Mesenchymal stem cell (in vitro differentiated cells and primary cell): ENCODE data around the gene SYNJ1.

ENCODE experiments used
- DNase-seq: peaks from one replicate; pipeline ENCODE4 v3.0.0-alpha.2; 2013
- H2AFZ ChIP-seq: one replicate; pipeline ENCODE4 v1.6.1; 2013; ENCODE audit warnings: low read depth, mild to moderate bottlenecking, control low read depth, inconsistent platforms, low read length, moderate library complexity
- H2AK5ac ChIP-seq: 2 replicates; pipeline ENCODE4 v1.6.1; 2013; ENCODE audit warnings: low read length, moderate library complexity, mild to moderate bottlenecking, inconsistent platforms; ENCODE audit not compliant: severe bottlenecking
- H2BK120ac ChIP-seq: one replicate; pipeline ENCODE4 v1.6.1; 2013; ENCODE audit warnings: low read depth, mild to moderate bottlenecking, inconsistent platforms, low read length, moderate library complexity
- H2BK12ac ChIP-seq, 2 experiments: one replicate each; pipeline ENCODE4 v1.6.1; 2013; ENCODE audit warnings: inconsistent platforms in 2 of 2, low read length in 2 of 2, mild to moderate bottlenecking in 2 of 2, moderate library complexity in 2 of 2, control low read depth in 1 of 2
- H2BK15ac ChIP-seq: one replicate; pipeline ENCODE4 v1.6.1; 2013; ENCODE audit warnings: mild to moderate bottlenecking, low read depth, inconsistent platforms; ENCODE audit not compliant: poor library complexity, severe bottlenecking
- H2BK5ac ChIP-seq: 2 replicates; pipeline ENCODE4 v1.6.1; 2013; ENCODE audit warnings: low read depth, mild to moderate bottlenecking, low read length, control low read depth, inconsistent platforms; ENCODE audit not compliant: poor library complexity, severe bottlenecking
- H3K14ac ChIP-seq, 2 experiments: one replicate each; pipeline ENCODE4 v1.6.1; 2013; ENCODE audit warnings: inconsistent platforms in 2 of 2, low read length in 2 of 2, control low read depth in 1 of 2, mild to moderate bottlenecking in 1 of 2, moderate library complexity in 1 of 2
- H3K18ac ChIP-seq, 2 experiments: one replicate each; pipeline ENCODE4 v1.6.1; 2013; ENCODE audit warnings: inconsistent platforms in 2 of 2, low read length in 2 of 2, control low read depth in 1 of 2, low read depth in 1 of 2, mild to moderate bottlenecking in 1 of 2
- H3K23ac ChIP-seq, 2 experiments: one replicate each; pipeline ENCODE4 v1.6.1; 2013; ENCODE audit warnings: inconsistent platforms in 2 of 2, low read length in 2 of 2, mild to moderate bottlenecking in 2 of 2, moderate library complexity in 2 of 2, control low read depth in 1 of 2
- H3K27ac ChIP-seq: 2 replicates; pipeline ENCODE4 v1.5.1; 2013; ENCODE audit warnings: mild to moderate bottlenecking, moderate library complexity, low read length, control low read depth, inconsistent platforms; ENCODE audit not compliant: poor library complexity, severe bottlenecking
- H3K27me3 ChIP-seq, 2 experiments: 2 replicates each; pipeline versions ENCODE4 v1.6.1 to v1.7.0; 2013; ENCODE audit warnings: low read length in 2 of 2, mild to moderate bottlenecking in 2 of 2, moderate library complexity in 2 of 2, control low read depth in 1 of 2, inconsistent platforms in 1 of 2; ENCODE audit not compliant: control insufficient read depth in 1 of 2, insufficient read depth in 1 of 2
- H3K36me3 ChIP-seq, 2 experiments: 2 replicates each; pipeline versions ENCODE4 v1.6.1 to v1.7.0; 2013; ENCODE audit warnings: low read length in 2 of 2, control low read depth in 1 of 2, inconsistent platforms in 1 of 2, low read depth in 1 of 2, mild to moderate bottlenecking in 1 of 2; ENCODE audit not compliant: insufficient read depth in 2 of 2, control insufficient read depth in 1 of 2
- H3K4ac ChIP-seq, 2 experiments: one replicate each; pipeline ENCODE4 v1.6.1; 2013; ENCODE audit warnings: inconsistent platforms in 2 of 2, low read length in 2 of 2, mild to moderate bottlenecking in 2 of 2, moderate library complexity in 2 of 2, control low read depth in 1 of 2, low read depth in 1 of 2
- H3K4me1 ChIP-seq: 2 replicates; pipeline ENCODE4 v1.6.1; 2013; ENCODE audit warnings: low read depth, low read length, control low read depth; ENCODE audit not compliant: control insufficient read depth, insufficient read depth
- H3K4me2 ChIP-seq: 2 replicates; pipeline ENCODE4 v1.6.1; 2013; ENCODE audit warnings: low read length, mild to moderate bottlenecking, inconsistent platforms; ENCODE audit not compliant: poor library complexity, severe bottlenecking
- H3K4me3 ChIP-seq, 2 experiments: 2 replicates each; pipeline versions ENCODE4 v1.5.1 to v1.7.0; 2013; ENCODE audit warnings: low read length in 2 of 2, mild to moderate bottlenecking in 2 of 2, control low read depth in 1 of 2, low read depth in 1 of 2; ENCODE audit not compliant: insufficient read depth in 1 of 2
- H3K79me1 ChIP-seq: replicated peaks from 2 replicates; pipeline ENCODE4 v1.6.1; 2013; ENCODE audit warnings: mild to moderate bottlenecking, control low read depth, low read length, inconsistent platforms; ENCODE audit not compliant: poor library complexity, severe bottlenecking
- H3K9ac ChIP-seq: 2 replicates; pipeline ENCODE4 v1.7.0; 2013; ENCODE audit warnings: mild to moderate bottlenecking, low read length, moderate library complexity
- H3K9me3 ChIP-seq: 2 replicates; pipeline ENCODE4 v1.7.0; 2013; ENCODE audit warnings: mild to moderate bottlenecking, low read length; ENCODE audit not compliant: control insufficient read depth
- H4K8ac ChIP-seq: one replicate; pipeline ENCODE4 v1.6.1; 2013; ENCODE audit warnings: inconsistent platforms, mild to moderate bottlenecking, low read length, moderate library complexity
- H4K91ac ChIP-seq: one replicate; pipeline ENCODE4 v1.6.1; 2013; ENCODE audit warnings: mild to moderate bottlenecking, low read length, inconsistent platforms
- WGBS: methylation state at CpG from one replicate; pipeline ENCODE4 v1.1.7; 2013; ENCODE audit warnings: mixed read lengths; 5-methylcytosine and 5-hydroxymethylcytosine counted together

The SYNJ1 gene

GRCh38 chr21:32708069-32708468, 19.7 kb downstream of the SYNJ1 start:
- H3K9ac ChIP-seq, result no peak overlapping the region
- peaks cover 9% of the 10 kb centered on the region for H3K79me1 ChIP-seq
- H3K4me3 ChIP-seq, result no peak overlapping the region
- no peak overlapping the region for H3K14ac ChIP-seq
- H4K8ac ChIP-seq, result no peak overlapping the region
- WGBS, result 89% methylated on average over 4 of the region's 6 CpGs
- no peaks in the 10 kb centered on the region for H3K27me3 ChIP-seq
- no peak overlapping the region for H2BK12ac ChIP-seq
- no peak overlapping the region for H2AK5ac ChIP-seq
- no peak overlapping the region for H3K27ac ChIP-seq
- H3K18ac ChIP-seq, result no peak overlapping the region
- no peak overlapping the region for H2BK15ac ChIP-seq
- no peak overlapping the region for H2BK120ac ChIP-seq
- no peak overlapping the region for H3K4me2 ChIP-seq
- peaks cover 0 to 2% of the 10 kb centered on the region in 2 experiments for H3K36me3 ChIP-seq
- no peak overlapping the region for H2AFZ ChIP-seq
- no peak overlapping the region for H2BK5ac ChIP-seq
- H3K23ac ChIP-seq, result no peak overlapping the region
- H4K91ac ChIP-seq, result no peak overlapping the region
- H3K4ac ChIP-seq, result no peak overlapping the region
- no peaks in the 10 kb centered on the region for H3K9me3 ChIP-seq
- no peak for DNase-seq
- H3K4me1 ChIP-seq, result no peaks in the 10 kb centered on the region

GRCh38 chr21:32705901-32706300, 21.9 kb downstream of the SYNJ1 start:
- Histone ChIP-seq H3K4ac (no peak overlapping the region), H3K27ac (no peak overlapping the region), H3K9me3 (no peaks in the 10 kb centered on the region), H2BK12ac (no peak overlapping the region), H3K36me3 (peaks cover 0 to 2% of the 10 kb centered on the region in 2 experiments), H2BK15ac (no peak overlapping the region), H3K27me3 (no peaks in the 10 kb centered on the region), H2AFZ (no peak overlapping the region), H3K79me1 (peaks cover 9% of the 10 kb centered on the region), H4K8ac (no peak overlapping the region), H3K9ac (no peak overlapping the region), H3K18ac (no peak overlapping the region), H4K91ac (no peak overlapping the region), H2BK120ac (no peak overlapping the region), H3K4me3 (no peak overlapping the region), H3K4me2 (no peak overlapping the region), H3K23ac (no peak overlapping the region), H3K14ac (no peak overlapping the region), H3K4me1 (no peaks in the 10 kb centered on the region), H2AK5ac (no peak overlapping the region), H2BK5ac (no peak overlapping the region)
- DNase-seq, result no peak
- WGBS, result 96% methylated on average over 3 of the region's 4 CpGs

- Histone ChIP-seq H3K79me1 (peaks cover 9% of the 10 kb centered on the region), H2AFZ (no peak overlapping the region), H3K14ac (no peak overlapping the region), H4K8ac (no peak overlapping the region), H3K4me2 (no peak overlapping the region), H3K9ac (no peak overlapping the region), H3K27ac (no peak overlapping the region), H3K4me3 (no peak overlapping the region), H2BK5ac (no peak overlapping the region), H2BK120ac (no peak overlapping the region), H2AK5ac (no peak overlapping the region), H3K18ac (no peak overlapping the region), H3K27me3 (no peaks in the 10 kb centered on the region), H3K9me3 (no peaks in the 10 kb centered on the region), H3K4ac (no peak overlapping the region), H2BK15ac (no peak overlapping the region), H3K23ac (no peak overlapping the region), H4K91ac (no peak overlapping the region), H2BK12ac (no peak overlapping the region), H3K36me3 (peaks cover 0 to 2% of the 10 kb centered on the region in 2 experiments), H3K4me1 (no peaks in the 10 kb centered on the region)
- WGBS, result 80% methylated on average over 1 of the region's 1 CpG
- no peak for DNase-seq
Measured at GRCh38 chr21:32705139-32705538, 22.7 kb downstream of the SYNJ1 start.

- peak overlapping the region in 1 of 2 experiments; percentile 13 for H3K4me3 ChIP-seq
- no peak overlapping the region for H2AK5ac ChIP-seq
- H2BK15ac ChIP-seq, result no peak overlapping the region
- H3K18ac ChIP-seq, result peak overlapping the region in 1 of 2 experiments; percentile 43
- no peak overlapping the region for H2BK5ac ChIP-seq
- H3K14ac ChIP-seq, result no peak overlapping the region
- peak; percentile 51 for DNase-seq
- no peak overlapping the region for H3K4me2 ChIP-seq
- H2AFZ ChIP-seq, result no peak overlapping the region
- H4K91ac ChIP-seq, result no peak overlapping the region
- no peaks in the 10 kb centered on the region for H3K9me3 ChIP-seq
- H2BK12ac ChIP-seq, result peak overlapping the region in 1 of 2 experiments; percentile 54
- H3K27me3 ChIP-seq, result no peaks in the 10 kb centered on the region
- H3K36me3 ChIP-seq, result peaks cover 0 to 21% of the 10 kb centered on the region in 2 experiments
- H3K9ac ChIP-seq, result peak overlapping the region; percentile 20
- no peak overlapping the region for H2BK120ac ChIP-seq
- H3K79me1 ChIP-seq, result peaks cover 8% of the 10 kb centered on the region
- no peak overlapping the region for H3K4ac ChIP-seq
- no peak overlapping the region for H3K27ac ChIP-seq
- no peak overlapping the region for H4K8ac ChIP-seq
- H3K4me1 ChIP-seq, result no peaks in the 10 kb centered on the region
- 10% methylated on average over 4 of the region's 4 CpGs for WGBS
- H3K23ac ChIP-seq, result no peak overlapping the region
Measured at GRCh38 chr21:32702702-32703101, 25.1 kb downstream of the SYNJ1 start.
